GM18520 (cell line): ENCODE data around the gene SSR1.

Experiments used
- ATAC-seq: cut with Tn5 transposase; IDR thresholded peaks from one replicate; pipeline ENCODE4 v1.9.1; 2021; ENCODE audit not compliant: unreplicated experiment

SSR1 gene

GRCh38 chr6:7241160-7241559 is 71.8 kb downstream of the SSR1 start:
- ATAC-seq: no peak

- no peak for ATAC-seq
These were observed 72.6 kb downstream of the SSR1 start for GRCh38 chr6:7240351-7240750.

GRCh38 chr6:7239590-7239948 is 73.4 kb downstream of the SSR1 start:
- ATAC-seq: no peak

GRCh38 chr6:7238900-7239589 is 74.0 kb downstream of the SSR1 start:
- no peak for ATAC-seq

GRCh38 chr6:7238526-7238899 is 74.5 kb downstream of the SSR1 start:
- ATAC-seq: no peak

- ATAC-seq: no peak
These were observed 75.3 kb downstream of the SSR1 start for GRCh38 chr6:7237653-7238188.

GRCh38 chr6:7236306-7237209 is 76.4 kb downstream of the SSR1 start:
- ATAC-seq: peak; percentile 67

- no peak for ATAC-seq
These were observed 77.2 kb downstream of the SSR1 start for GRCh38 chr6:7235712-7236305.

GRCh38 chr6:7234547-7234946 is 78.5 kb downstream of the SSR1 start:
- no peak for ATAC-seq

GRCh38 chr6:7232351-7232750 is 80.6 kb downstream of the SSR1 start:
- ATAC-seq: no peak

- no peak for ATAC-seq
These were observed 81.9 kb downstream of the SSR1 start for GRCh38 chr6:7230956-7231713.

- ATAC-seq: no peak
These were observed 82.7 kb downstream of the SSR1 start for GRCh38 chr6:7230327-7230691.

GRCh38 chr6:7229376-7230326 is 83.3 kb downstream of the SSR1 start:
- ATAC-seq: no peak

- ATAC-seq: no peak
These were observed 84.2 kb downstream of the SSR1 start for GRCh38 chr6:7228662-7229375.

- no peak for ATAC-seq
These were observed 88.3 kb downstream of the SSR1 start for GRCh38 chr6:7224731-7225130.

GRCh38 chr6:7222197-7222596 is 90.8 kb downstream of the SSR1 start:
- no peak for ATAC-seq

GRCh38 chr6:7219310-7219709 is 93.7 kb downstream of the SSR1 start:
- no peak for ATAC-seq

- no peak for ATAC-seq
These were observed 94.5 kb downstream of the SSR1 start for GRCh38 chr6:7218406-7218988.
